Sigmoid colon (tissue), 7 donors: ENCODE data around the gene CARTPT. TPM values are rescaled to one million over a fixed set of nuclear protein-coding genes. Genes with fewer than 3 reads are reported as not detected.

Experiments used
- DNase-seq: peaks from one replicate; pipeline ENCODE4 v3.0.0-alpha.2; 2019
- H3K27ac ChIP-seq, 4 donors: fragments of 200-600 bp; sonication (generic); one replicate each; pipeline ENCODE4 v1.5.1; 2016 to 2019; ENCODE audit warnings: mild to moderate bottlenecking in 1 of 4
- H3K27me3 ChIP-seq, 3 donors: fragments of 200-600 bp; sonication (generic); one replicate each; pipeline ENCODE4 v1.5.1; 2019; ENCODE audit warnings: mild to moderate bottlenecking in 1 of 3
- H3K36me3 ChIP-seq, 4 donors: fragments of 200-600 bp; sonication (generic); one replicate each; pipeline ENCODE4 v1.5.1; 2016 to 2019
- H3K4me1 ChIP-seq, 4 donors: fragments of 200-600 bp; sonication (generic); one replicate each; pipeline ENCODE4 v1.5.1; 2017 to 2019
- H3K4me3 ChIP-seq, 4 donors: fragments of 200-600 bp; sonication (generic); one replicate each; pipeline ENCODE4 v1.5.1; 2017 to 2019; ENCODE audit warnings: mild to moderate bottlenecking in 2 of 4, moderate library complexity in 1 of 4
- H3K9me3 ChIP-seq, 4 donors: fragments of 200-600 bp in 3 of 4; sonication (generic) in 3 of 4; one replicate each; pipeline versions ENCODE4 v1.5.1 to v1.6.1; 2013 to 2019
- EP300 ChIP-seq, 4 donors: sonication (generic); formaldehyde crosslinking; IDR thresholded peaks; one replicate each; pipeline ENCODE4 v1.6.1; 2017; ENCODE audit warnings: antibody characterized with exemption in 4 of 4
- POLR2A ChIP-seq, 2 donors: fragments of 450-650 bp; IDR thresholded peaks; one replicate each; pipeline ENCODE4 v1.6.1; 2016; ENCODE audit warnings: antibody characterized with exemption in 2 of 2, mild to moderate bottlenecking in 2 of 2, moderate library complexity in 2 of 2
- intact Hi-C: fragments of 100-400 bp; cut with DNase I; formaldehyde crosslinking; loops from one replicate; pipeline ENCODE4 v1.15.1; 2023
- polyA plus RNA-seq, 3 donors: library from polyadenylated mRNA; stranded (reverse); fragments of 200-250 nt; gene quantifications; one replicate each; pipeline ENCODE4 v1.2.3, GENCODE V29; 2013
- total RNA-seq, 4 donors: library from RNA; depleted of rRNA; stranded (reverse); fragments of >200 nt; gene quantifications; one replicate each; pipeline ENCODE4 v1.1.0, GENCODE V29; 2016
- TF ChIP-seq, protein P1 (sequence below), 4 experiments: fragments of 450-650 bp in 3 of 4; fragments of 200-600 bp in 1 of 4; IDR thresholded peaks; one replicate each; pipeline ENCODE4 v1.5.1; 2016 to 2019; ENCODE audit warnings: antibody characterized with exemption in 4 of 4, mild to moderate bottlenecking in 3 of 4, moderate library complexity in 2 of 4
- donor health status: healthy with polysubstance abuse.
- donor health status: Bipolar disorder and iron deficiency.
- donor health status: healthy.

Gene CARTPT
- total and polyA plus RNA-seq, 7 donors: 4.4 to 39.8 (median 16.3) TPM; not detected in 2

DNA sequence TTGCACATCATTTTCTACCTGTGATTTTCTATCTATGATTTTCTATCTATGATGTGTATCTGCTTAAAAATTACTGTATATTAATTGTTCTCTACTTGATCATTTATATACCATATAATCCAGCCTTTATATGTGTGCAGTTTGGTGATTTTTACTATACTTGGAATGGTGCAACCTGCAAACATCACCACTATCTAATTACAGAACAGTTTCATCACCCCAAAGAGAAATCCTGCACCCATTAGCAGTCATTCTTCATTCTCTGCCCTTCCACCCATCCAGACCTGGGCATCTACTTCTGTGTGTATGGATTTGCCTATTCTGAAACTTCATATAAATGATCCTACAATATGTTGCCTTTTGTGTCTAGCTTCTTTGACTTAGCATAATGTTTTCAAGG lies 51.3 kb downstream of the CARTPT start:
- no peaks in the 10 kb centered on the region for H3K4me1 ChIP-seq
- no peak for DNase-seq
- H3K27me3 ChIP-seq: no peaks in the 10 kb centered on the region
- H3K36me3 ChIP-seq: no peaks in the 10 kb centered on the region
- intact Hi-C loops: no loop called here
- TF ChIP-seq, protein P1, sequence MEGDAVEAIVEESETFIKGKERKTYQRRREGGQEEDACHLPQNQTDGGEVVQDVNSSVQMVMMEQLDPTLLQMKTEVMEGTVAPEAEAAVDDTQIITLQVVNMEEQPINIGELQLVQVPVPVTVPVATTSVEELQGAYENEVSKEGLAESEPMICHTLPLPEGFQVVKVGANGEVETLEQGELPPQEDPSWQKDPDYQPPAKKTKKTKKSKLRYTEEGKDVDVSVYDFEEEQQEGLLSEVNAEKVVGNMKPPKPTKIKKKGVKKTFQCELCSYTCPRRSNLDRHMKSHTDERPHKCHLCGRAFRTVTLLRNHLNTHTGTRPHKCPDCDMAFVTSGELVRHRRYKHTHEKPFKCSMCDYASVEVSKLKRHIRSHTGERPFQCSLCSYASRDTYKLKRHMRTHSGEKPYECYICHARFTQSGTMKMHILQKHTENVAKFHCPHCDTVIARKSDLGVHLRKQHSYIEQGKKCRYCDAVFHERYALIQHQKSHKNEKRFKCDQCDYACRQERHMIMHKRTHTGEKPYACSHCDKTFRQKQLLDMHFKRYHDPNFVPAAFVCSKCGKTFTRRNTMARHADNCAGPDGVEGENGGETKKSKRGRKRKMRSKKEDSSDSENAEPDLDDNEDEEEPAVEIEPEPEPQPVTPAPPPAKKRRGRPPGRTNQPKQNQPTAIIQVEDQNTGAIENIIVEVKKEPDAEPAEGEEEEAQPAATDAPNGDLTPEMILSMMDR (IDR thresholded peaks at IDR 0.05): no peak
- TF ChIP-seq POLR2A (IDR thresholded peaks at IDR 0.05): no peak
- no peak for TF ChIP-seq EP300 (IDR thresholded peaks at IDR 0.05)
- no peak overlapping the region for H3K27ac ChIP-seq
- no peaks in the 10 kb centered on the region for H3K9me3 ChIP-seq
- no peak overlapping the region for H3K4me3 ChIP-seq

Other genes with a start within 250 kb of the CARTPT start
- 10 to 100 TPM; 17.6 to 23.8 (median 19.5) TPM for gene MCCC2, start 131.9 kb upstream of the CARTPT start, total RNA-seq
- gene MCCC2, start 131.9 kb upstream of the CARTPT start, polyA plus RNA-seq: 10 to 100 TPM; 38.8 to 44.2 (median 43.8) TPM